Measurements from ENCODE around the gene KIF21B.

KIF21B gene

GRCh38 chr1:201019321-201019977 lies 4.1 kb downstream of the KIF21B start:
- peak; percentile 96 for DNase-seq

GRCh38 chr1:201017828-201018163 lies 5.7 kb downstream of the KIF21B start:
- no peak for DNase-seq

DNA sequence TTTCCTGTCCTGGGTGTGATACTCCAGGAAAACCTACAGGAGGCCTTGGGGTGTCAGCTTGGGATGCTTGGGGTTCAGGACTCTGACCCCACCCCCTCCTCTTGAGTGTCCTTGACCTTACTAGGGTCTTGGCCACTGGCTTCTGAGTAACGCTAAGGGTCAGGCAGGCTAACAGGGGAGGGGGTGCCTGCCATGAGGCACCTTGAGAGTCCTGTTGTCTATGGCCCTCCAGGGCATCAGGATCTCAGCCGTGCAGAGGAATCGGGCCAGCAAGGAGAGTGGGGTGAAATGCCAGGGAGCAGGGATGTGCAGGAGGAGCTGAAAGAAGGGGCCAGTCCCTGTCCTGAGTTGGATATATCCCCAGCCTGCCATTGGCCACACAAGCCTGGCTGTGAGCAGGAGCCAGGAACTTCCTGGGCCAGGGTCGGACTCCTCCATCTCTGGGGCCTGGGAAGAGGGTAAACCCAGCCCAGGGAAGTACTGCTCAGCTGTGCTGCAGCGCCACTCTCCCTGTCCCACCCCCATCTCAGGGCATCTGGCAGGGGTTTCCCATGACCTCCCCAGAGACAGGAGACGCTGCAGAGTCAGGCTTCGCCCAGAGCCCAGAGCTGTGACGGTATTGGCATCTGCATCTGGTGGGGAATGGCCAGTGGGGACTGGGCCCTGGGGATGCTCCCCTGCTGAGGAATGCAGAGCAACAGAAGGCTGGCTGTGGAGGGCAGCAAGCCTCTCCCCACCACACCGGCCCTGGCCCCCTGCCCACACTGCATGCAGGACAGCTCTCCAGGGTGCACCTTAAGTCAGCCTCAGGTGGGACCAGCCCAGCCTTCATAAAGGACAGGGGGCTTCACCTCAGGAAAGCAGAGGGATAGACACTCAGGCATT lies 6.3 kb downstream of the KIF21B start:
- DNase-seq = no peak

- DNase-seq = peak; percentile 67
These were observed 7.3 kb downstream of the KIF21B start for GRCh38 chr1:201016211-201016651.

DNA sequence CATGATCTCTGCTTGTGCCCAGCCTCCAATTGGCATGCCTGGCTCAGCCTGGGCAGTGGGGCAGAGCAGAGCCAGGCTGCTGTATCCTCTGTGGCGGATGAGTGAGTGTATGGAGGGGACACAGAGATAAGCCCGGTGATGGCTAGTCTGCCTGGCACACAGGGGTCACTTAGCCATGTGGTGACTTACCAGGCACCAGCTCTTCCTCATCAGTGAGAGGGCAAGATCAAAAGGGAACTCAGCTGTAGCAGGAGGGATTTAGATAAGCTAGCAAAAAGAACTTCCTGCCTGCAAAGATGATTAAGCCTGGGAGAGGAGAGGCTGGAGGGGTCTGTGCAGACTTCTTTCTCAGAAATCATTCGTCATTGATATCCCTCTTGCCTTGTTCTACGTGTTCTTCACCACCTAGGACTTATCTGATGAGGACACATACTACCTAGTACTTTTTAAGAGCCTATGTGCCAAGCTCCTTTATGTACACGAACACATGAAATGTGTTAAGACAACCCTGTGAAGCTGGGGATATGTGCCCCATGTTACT lies 7.9 kb downstream of the KIF21B start:
- DNase-seq = peak; percentile 88

DNA sequence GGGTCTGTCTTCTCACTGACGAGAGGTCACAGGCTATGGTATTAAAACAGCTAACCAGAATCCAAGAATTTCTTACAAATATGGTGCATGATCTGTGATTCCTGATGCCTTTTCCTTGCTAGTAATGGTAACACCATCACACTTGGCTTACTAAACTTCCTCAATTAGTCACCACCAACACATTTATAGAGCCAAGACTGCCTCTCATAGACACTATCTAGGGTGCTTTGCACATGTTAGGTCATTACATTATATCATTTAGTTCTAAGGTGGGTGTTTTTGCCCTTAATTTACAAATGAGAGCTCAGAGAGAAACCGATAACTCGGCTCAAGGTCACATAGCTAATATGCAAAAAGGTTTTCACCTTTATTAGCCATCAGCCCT lies 8.7 kb downstream of the KIF21B start:
- peak; percentile 47 for DNase-seq

GRCh38 chr1:201013991-201014815 lies 9.3 kb downstream of the KIF21B start:
- no peak for DNase-seq

DNA sequence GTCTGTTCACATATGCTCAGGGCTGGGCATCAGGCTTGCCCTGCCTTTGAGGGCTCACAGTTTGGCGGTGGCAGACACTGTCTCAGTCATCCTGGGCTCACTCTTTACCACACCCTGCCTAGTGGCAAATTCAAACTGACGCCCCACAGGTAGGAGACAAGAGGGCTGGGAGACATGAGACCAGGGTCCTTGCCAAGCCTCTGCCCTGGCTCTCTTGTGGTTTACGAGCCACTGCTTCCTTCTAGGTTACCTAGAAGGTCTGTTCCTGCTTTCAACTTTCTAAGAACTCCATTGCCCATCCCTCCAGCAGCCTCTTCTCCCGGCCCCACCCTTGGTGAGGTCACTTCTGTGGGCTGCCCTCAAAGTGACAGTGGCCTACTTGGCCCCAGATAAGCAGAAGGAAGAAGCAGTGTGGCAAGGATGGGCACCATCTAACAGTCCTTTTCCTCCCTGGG lies 10.5 kb downstream of the KIF21B start:
- DNase-seq = peak; percentile 78

DNA sequence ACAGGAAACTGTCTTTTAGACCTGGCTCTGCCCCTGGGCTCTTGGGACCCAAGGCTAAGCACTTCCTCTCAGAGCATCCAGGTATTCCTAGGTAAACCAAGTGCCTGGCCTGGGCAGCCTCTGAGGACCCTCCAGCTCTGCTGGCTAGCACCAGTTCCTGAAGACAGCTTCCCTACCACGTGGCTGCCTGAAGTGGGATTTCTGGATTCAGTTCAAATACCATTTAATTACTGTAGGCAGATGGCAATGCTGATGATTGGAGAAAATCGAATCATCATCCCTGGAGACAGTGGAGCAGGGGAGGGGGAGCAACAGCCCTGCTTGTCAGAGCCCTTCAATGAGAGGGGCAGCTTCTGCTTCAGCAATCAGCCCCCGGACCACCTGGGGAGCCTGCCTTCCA lies 11.9 kb downstream of the KIF21B start:
- no peak for DNase-seq

DNA sequence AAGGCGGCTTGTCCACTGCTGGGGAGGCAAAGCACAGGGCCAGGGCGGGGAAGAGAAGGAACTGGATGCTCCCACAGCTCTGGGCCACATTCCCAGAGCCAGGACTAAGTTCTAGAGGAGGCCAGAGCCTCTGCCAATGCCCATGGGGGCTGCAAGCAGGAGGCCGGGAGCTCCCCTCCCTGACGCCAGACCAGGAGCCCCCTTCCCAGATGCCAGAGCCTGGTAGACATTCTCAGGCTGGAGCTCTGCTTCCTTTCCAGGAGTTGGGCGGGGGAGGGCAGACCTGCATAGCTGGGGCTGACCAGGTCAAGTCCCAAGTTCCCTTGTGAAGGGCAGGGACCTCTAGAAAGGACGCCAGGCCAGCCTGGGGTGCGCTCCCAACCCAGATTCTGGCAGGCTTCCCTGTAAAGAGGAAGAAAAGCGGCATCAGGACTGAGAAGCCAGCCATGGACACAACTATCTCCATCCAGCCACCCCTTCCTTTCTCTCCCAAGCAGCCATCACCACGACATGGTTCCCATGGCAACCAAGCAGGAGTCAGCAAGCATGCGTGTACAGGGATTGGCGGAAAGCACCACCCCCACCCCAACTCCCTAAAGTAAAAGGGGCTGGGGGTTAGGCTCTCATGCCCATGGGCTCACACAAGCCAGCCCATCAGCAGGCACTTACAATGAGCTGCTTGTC lies 13.4 kb downstream of the KIF21B start:
- DNase-seq = no peak

DNA sequence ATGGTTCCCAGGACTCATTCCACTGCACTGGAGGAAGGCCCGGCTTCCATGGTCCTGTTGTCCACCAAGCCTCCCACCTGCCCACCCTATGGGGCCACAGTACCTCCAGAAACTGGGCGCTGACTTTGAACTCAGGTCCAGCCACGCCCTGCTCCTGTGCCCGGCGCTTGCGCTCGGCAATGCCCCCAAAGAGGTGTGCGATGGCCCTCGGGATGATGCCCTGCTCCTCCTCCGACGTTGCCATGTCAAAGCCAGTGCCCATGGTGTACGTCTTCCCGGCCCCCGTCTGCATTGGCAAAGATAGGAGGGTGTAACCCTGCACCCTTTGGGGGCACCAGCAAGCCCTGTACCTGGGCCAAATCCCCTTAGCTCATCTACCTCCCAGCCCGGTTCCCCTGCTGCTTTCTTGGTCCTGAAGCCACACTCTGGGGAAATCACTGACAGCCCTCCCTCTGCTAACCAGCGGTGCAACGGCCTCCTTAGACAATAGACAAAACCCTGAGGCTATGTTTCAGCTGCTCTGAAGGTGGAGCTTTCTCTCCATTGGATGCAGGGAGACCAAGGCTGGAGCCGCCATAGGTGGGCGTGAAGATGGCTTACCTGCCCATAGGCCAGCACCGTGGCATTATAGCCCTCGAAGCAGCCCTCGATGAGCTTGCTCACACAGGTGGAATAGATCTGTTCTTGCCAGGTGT lies 14.7 kb downstream of the KIF21B start:
- DNase-seq = no peak

DNA sequence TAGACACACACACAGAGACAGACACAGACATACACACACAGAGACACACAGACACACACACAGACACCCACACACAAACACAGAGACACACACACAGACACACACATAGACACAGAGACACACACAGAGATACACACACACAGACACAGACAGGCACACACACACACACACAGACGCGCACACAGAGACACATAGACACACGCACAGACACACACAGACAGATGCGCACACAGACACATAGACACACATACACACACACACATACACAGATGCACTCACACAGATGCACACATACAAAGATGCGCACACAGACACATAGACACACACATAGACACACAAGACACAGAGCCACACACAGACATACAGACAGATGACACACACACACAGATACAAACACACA lies 16.0 kb downstream of the KIF21B start:
- no peak for DNase-seq

DNA sequence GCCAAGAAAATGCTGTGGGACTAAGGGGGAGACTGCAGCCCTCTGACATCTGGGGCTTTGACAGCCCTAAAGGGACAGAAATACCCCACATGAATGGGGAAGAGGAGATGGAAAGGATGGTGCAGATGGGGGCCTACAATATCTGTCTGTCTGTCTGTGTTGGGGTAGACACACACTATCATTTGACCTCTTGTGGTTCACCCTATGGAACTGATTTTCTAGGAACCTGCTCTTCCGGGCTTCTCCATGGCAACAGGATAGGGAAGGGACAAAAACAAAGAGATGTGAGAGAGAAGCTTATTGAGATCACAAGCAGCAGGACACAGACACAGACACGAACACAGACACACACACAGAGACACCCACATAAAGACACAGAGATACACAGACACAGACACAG lies 17.1 kb downstream of the KIF21B start:
- DNase-seq = peak; percentile 58

GRCh38 chr1:201004732-201005131 lies 18.8 kb downstream of the KIF21B start:
- DNase-seq = no peak

GRCh38 chr1:201004154-201004553 lies 19.4 kb downstream of the KIF21B start:
- DNase-seq = no peak

DNA sequence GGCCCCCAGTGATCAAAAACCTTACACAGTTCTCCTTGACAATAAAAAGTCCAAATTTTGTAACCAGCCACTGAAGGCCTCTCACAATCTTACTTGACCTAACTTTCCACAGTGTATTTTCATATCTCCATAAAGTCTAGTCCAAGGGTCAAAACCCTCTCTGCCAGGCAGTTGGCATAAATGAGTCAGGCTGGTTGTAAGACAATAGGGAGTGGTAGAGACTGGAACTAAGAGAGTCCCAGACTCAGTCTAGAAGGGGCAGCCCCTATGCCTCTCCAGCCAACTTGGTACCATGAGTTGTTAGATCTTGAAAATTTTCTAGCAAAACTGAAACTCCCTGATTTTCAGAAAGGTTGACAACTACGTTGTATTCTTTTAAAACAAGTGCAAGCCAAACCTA lies 21.0 kb downstream of the KIF21B start:
- DNase-seq = no peak

- DNase-seq = no peak
These were observed 21.6 kb downstream of the KIF21B start for GRCh38 chr1:201001962-201002361.

DNA sequence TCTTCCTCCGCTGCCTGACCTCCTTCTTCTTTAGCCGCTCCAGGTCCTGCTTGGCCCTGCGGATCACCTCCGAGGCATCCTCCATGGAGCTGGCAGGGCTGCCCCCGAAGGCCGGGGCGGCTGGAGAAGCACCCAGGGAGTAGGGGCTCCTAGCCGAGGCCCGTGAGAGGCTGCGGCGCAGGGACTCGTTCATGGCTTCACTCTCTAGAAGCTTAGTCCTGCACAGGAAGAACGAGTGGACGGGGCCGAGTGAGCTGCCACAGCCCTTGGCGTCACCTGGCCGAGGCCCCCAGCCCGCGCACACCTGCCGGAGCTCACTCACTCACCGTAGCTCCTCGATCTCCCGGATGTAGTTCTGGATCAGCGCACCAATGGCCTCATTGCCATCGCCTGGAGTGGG lies 23.1 kb downstream of the KIF21B start:
- no peak for DNase-seq

GRCh38 chr1:200999667-201000066 lies 23.8 kb downstream of the KIF21B start:
- no peak for DNase-seq

DNA sequence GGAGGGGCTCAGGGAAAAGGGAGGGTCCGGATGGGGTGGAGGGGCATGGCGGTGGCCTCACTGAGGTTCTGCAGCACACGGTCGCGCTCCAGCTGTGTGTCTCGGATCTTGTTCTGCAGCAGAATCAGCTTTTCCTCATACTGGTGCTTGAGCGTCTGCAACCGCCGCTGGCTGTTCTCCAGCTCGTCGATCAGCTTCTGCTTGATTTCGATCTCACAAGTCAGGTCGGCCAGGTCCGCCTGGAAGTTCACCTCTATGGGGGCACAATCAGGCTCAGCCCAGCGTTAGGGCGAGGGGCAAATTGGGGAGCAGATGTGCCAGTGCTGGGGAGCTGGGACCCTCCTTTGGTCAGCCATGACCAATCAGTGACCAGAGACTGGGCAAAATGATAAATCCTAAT lies 25.2 kb downstream of the KIF21B start:
- no peak for DNase-seq

DNA sequence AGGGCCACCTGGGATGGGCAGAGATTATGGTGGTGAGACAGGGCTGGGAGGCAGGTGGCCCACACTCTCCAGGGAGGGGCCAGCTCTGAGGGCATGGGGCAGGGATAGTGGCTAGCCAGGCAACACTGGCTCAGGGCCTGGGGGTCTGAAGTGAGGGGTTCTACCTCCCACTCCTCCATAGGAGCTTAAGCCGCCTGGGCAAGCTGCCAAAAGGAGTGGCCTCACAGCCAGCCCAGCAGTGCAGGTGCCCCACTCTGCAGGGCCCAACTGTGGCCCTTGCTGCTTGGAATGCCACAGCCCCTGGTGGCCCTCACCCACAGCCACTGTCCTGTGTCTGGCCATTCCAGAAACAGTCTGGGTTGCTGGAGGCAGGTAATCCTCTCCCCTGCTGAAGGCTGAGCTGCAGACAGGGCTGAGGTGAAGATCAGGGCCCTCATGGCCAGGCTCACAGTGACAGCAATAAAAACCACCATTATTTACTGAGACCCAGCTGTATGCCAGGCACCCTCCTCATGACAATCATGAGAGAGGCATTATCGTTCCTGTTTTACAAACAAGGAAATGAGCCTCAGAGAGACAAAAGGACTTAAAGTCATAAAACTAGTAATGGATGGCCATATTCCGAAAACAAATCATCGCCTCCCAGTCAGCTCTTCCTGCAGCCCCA lies 31.0 kb downstream of the KIF21B start:
- DNase-seq = no peak

Data from OCI-M1 (cell line).